Liver (tissue), 3 donors: Measurements from ENCODE around the gene NINJ2.
A peak's percentile ranks its signal among the peaks of the same experiment; 100 is the strongest.

ENCODE experiments used
- ATF3 ChIP-seq: IDR thresholded peaks from 2 replicates; pipeline ENCODE4 v1.6.1; 2016; ENCODE audit warnings: antibody characterized with exemption
- CTCF ChIP-seq: fragments of 150-350 bp; IDR thresholded peaks from 2 replicates; pipeline ENCODE4 v1.5.1; 2017; ENCODE audit warnings: improper control_type of control experiment, low read depth, low read length; ENCODE audit not compliant: missing input control
- FOXA1 ChIP-seq: IDR thresholded peaks from 2 replicates; pipeline ENCODE4 v1.6.1; 2016; ENCODE audit warnings: antibody characterized with exemption
- GABPA ChIP-seq, 2 donors: IDR thresholded peaks in 1 of 2; conservative IDR thresholded peaks in 1 of 2; 2 replicates each; pipeline ENCODE4 v1.6.1; 2016; ENCODE audit warnings: antibody characterized with exemption in 2 of 2, mild to moderate bottlenecking in 1 of 2, moderate library complexity in 1 of 2
- JUND ChIP-seq, 2 donors: IDR thresholded peaks; 2 replicates each; pipeline ENCODE4 v1.6.1; 2016; ENCODE audit warnings: antibody characterized with exemption in 2 of 2
- MAX ChIP-seq: IDR thresholded peaks from 2 replicates; pipeline ENCODE4 v1.6.1; 2016; ENCODE audit warnings: antibody characterized with exemption
- RAD21 ChIP-seq, 2 donors: IDR thresholded peaks; 2 replicates each; pipeline ENCODE4 v1.6.1; 2016; ENCODE audit warnings: antibody characterized with exemption in 2 of 2, mild to moderate bottlenecking in 2 of 2
- RXRA ChIP-seq, 2 donors: IDR thresholded peaks; 2 replicates each; pipeline ENCODE4 v1.6.1; 2017 to 2018; ENCODE audit warnings: antibody characterized with exemption in 2 of 2, mild to moderate bottlenecking in 1 of 2
- YY1 ChIP-seq: IDR thresholded peaks from 2 replicates; pipeline ENCODE4 v1.6.1; 2016; ENCODE audit warnings: antibody characterized with exemption, mild to moderate bottlenecking
- ZBTB33 ChIP-seq: IDR thresholded peaks from 2 replicates; pipeline ENCODE4 v1.6.1; 2016; ENCODE audit warnings: antibody characterized with exemption
- donor health status: healthy.
- donor health status: healthy.

GRCh38 chr12:617304-617915 lies 45.8 kb downstream of the NINJ2 start:
- TF ChIP-seq YY1 (peak; percentile 35), CTCF (no peak), RAD21 (IDR thresholded peaks at IDR 0.05) (peak; percentile 23 to 69), ZBTB33 (no peak), ATF3 (no peak), JUND (IDR thresholded peaks at IDR 0.05) (no peak), MAX (no peak), GABPA (IDR thresholded peaks at IDR 0.05 in 1 of 2, conservative IDR thresholded peaks at IDR 0.05 in 1 of 2) (no peak), FOXA1 (no peak), RXRA (IDR thresholded peaks at IDR 0.05) (peak; percentile 82 to 85)
